Ovary (tissue), 9 donors: ENCODE measurements around the gene PYGB. TPM values are rescaled to one million over a fixed set of nuclear protein-coding genes. Genes with fewer than 3 reads are reported as not detected.

ENCODE experiments used
- DNase-seq, 5 donors: peaks; one replicate each; pipeline ENCODE4 v3.0.0-alpha.2; 2019 to 2020
- H3K27ac ChIP-seq, 2 donors: fragments of 200-600 bp; one replicate each; pipeline versions ENCODE4 v1.5.1 to v1.8.0; 2019 to 2022
- H3K27me3 ChIP-seq: fragments of 200-600 bp; one replicate; pipeline ENCODE4 v1.8.0; 2022
- H3K36me3 ChIP-seq: fragments of 200-600 bp; sonication (generic); one replicate; pipeline ENCODE4 v1.5.1; 2019
- H3K4me1 ChIP-seq: one replicate; pipeline ENCODE4 v1.8.1; 2013; ENCODE audit warnings: mild to moderate bottlenecking, moderate library complexity; ENCODE audit not compliant: insufficient read depth
- H3K4me3 ChIP-seq: fragments of 200-600 bp; sonication (generic); one replicate; pipeline ENCODE4 v1.5.1; 2017
- H3K9me3 ChIP-seq, 2 donors: fragments of 200-600 bp in 1 of 2; sonication (generic) in 1 of 2; one replicate each; pipeline versions ENCODE4 v1.5.1 to v1.8.1; 2013 to 2019; ENCODE audit warnings: mild to moderate bottlenecking in 1 of 2, moderate library complexity in 1 of 2
- CTCF ChIP-seq, 3 donors: fragments of 450-650 bp in 2 of 3; fragments of 200-600 bp in 1 of 3; IDR thresholded peaks; one replicate each; pipeline versions ENCODE4 v1.5.1 to v1.8.0; 2016 to 2022; ENCODE audit warnings: antibody characterized with exemption in 3 of 3, mild to moderate bottlenecking in 1 of 3
- EP300 ChIP-seq: sonication (generic); formaldehyde crosslinking; IDR thresholded peaks from one replicate; pipeline ENCODE4 v1.6.1; 2017; ENCODE audit warnings: antibody characterized with exemption
- POLR2A ChIP-seq: fragments of 450-650 bp; IDR thresholded peaks from one replicate; pipeline ENCODE4 v1.6.1; 2017; ENCODE audit warnings: antibody characterized with exemption, mild to moderate bottlenecking, moderate library complexity
- WGBS, 3 donors: extraction: QIAGEN DNeasy Blood & Tissue Kit in 1 of 3; methylation state at CpG; one replicate each; pipeline versions ENCODE4 v1.1.5 to v1.1.7; 2013 to 2017; 5-methylcytosine and 5-hydroxymethylcytosine counted together
- intact Hi-C, 4 donors: fragments of 100-400 bp; cut with DNase I; formaldehyde crosslinking; loops; one replicate each; pipeline versions ENCODE4 v1.11.0 to v1.15.1; 2022 to 2023
- polyA plus RNA-seq, 2 donors: library from polyadenylated mRNA; stranded (reverse); fragments of 200-250 nt in 1 of 2; fragments of 350-450 nt in 1 of 2; fragmentation: Illumina TruSeq in 1 of 2; extraction: RNeasy Lipid Tissue Mini Kit (QIAGEN cat#74804) in 1 of 2; gene quantifications; one replicate each; pipeline ENCODE4 v1.2.3, GENCODE V29; 2013 to 2014
- total RNA-seq, 7 donors: library from RNA; depleted of rRNA in 2 of 7; stranded (reverse); fragments of >200 nt in 2 of 7; fragmentation: NEBNext Ultra II Directional in 3 of 7; extraction: Animal tissue kit (Norgen Biotek cat#: 25700) in 3 of 7; gene quantifications; one replicate each; pipeline versions ENCODE4 v1.1.0 to v1.2.4, GENCODE V29; 2016 to 2023
- donor health status: DM: no; HTN: no; CAD: no; lungs with moderate emphysema.
- donor health status: DM: no; HTN: no; CAD: no.
- donor health status: Bipolar disorder and iron deficiency.
- donor health status: DM: yes; HTN: yes; CAD: no.
- donor health status: DM: no; HTN: no; CAD: no.
- donor health status: DM: yes; HTN: yes; CAD: no.

The PYGB gene
- total and polyA plus RNA-seq, 9 donors = 23.1 to 54.2 (median 38.3) TPM

- Histone ChIP-seq H3K27me3 (no peaks in the 10 kb centered on the region), H3K36me3 (no peaks in the 10 kb centered on the region), H3K4me1 (no peaks in the 10 kb centered on the region), H3K9me3 (no peaks in the 10 kb centered on the region), H3K27ac (no peak overlapping the region), H3K4me3 (no peak overlapping the region)
- no peak for DNase-seq
- TF ChIP-seq EP300 (no peak), CTCF (IDR thresholded peaks at IDR 0.05) (no peak), POLR2A (no peak)
- 84 to 93% (median 90%) methylated on average over 16 of the region's 16 CpGs for WGBS, 3 donors
- intact Hi-C loops = no loop called here
Measured at GRCh38 chr20:25225642-25226432, 22.0 kb upstream of the PYGB start.

GRCh38 chr20:25226433-25227316 lies 21.2 kb upstream of the PYGB start:
- H3K27me3 ChIP-seq = no peaks in the 10 kb centered on the region
- no peaks in the 10 kb centered on the region for H3K9me3 ChIP-seq
- no peaks in the 10 kb centered on the region for H3K4me1 ChIP-seq
- H3K27ac ChIP-seq = no peak overlapping the region
- no peak for DNase-seq
- no peaks in the 10 kb centered on the region for H3K36me3 ChIP-seq
- intact Hi-C loops = no loop called here
- WGBS, 3 donors = 76 to 78% (median 76%) methylated on average over 27 to 28 of the region's 28 CpGs
- TF ChIP-seq EP300 (no peak), CTCF (IDR thresholded peaks at IDR 0.05) (no peak), POLR2A (no peak)
- H3K4me3 ChIP-seq = no peak overlapping the region

GRCh38 chr20:25227317-25227831 lies 20.5 kb upstream of the PYGB start:
- no peak for DNase-seq
- intact Hi-C loops = no loop called here
- H3K4me1 ChIP-seq = no peaks in the 10 kb centered on the region
- no peak overlapping the region for H3K4me3 ChIP-seq
- H3K9me3 ChIP-seq = no peaks in the 10 kb centered on the region
- WGBS, 3 donors = 42 to 55% (median 47%) methylated on average over 12 of the region's 12 CpGs
- H3K27me3 ChIP-seq = no peaks in the 10 kb centered on the region
- H3K36me3 ChIP-seq = no peaks in the 10 kb centered on the region
- TF ChIP-seq POLR2A (no peak), EP300 (no peak), CTCF (IDR thresholded peaks at IDR 0.05) (no peak)
- no peak overlapping the region for H3K27ac ChIP-seq

- Histone ChIP-seq H3K27me3 (no peaks in the 10 kb centered on the region), H3K9me3 (no peaks in the 10 kb centered on the region), H3K4me3 (no peak overlapping the region), H3K4me1 (peaks cover 4% of the 10 kb centered on the region), H3K27ac (no peak overlapping the region), H3K36me3 (no peaks in the 10 kb centered on the region)
- DNase-seq = no peak
- WGBS, 3 donors = 86 to 91% (median 89%) methylated on average over 23 of the region's 23 CpGs
- TF ChIP-seq POLR2A (no peak), CTCF (IDR thresholded peaks at IDR 0.05) (no peak), EP300 (no peak)
- intact Hi-C loops = no loop called here
Measured at GRCh38 chr20:25229486-25230165, 18.3 kb upstream of the PYGB start.
